Ramos (cell line): ENCODE results near the gene NBL1.

Source experiments
- in situ Hi-C: fragments of 300-500 bp; cut with MboI; formaldehyde crosslinking; loops from one replicate; pipeline ENCODE4 v1.14.3; 2022; ENCODE audit warnings: low sequenced_read_pairs; ENCODE audit not compliant: unreplicated experiment

The NBL1 gene

DNA sequence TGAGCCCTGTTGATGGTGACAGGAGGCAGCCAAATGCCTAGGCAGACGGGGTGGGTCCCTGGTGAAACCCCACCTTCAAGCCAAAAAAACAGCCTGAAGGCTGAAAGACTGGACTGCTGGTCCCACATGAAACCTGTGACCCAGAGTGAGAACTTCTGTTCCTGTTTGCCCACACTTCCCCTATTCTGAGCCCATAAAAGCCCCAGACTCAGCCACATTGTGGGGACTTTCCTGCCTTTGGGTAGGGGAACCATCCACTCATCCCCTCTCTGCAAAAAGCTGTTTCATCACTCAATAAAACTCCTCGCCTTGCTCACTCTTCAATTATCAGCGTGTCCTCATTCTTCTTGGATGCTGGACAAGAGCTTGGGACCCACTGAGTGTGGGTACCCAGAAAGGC lies 45.7 kb downstream of the NBL1 start:
- in situ Hi-C loops = no loop called here

- in situ Hi-C loops = no loop called here
These were observed 46.2 kb downstream of the NBL1 start for GRCh38 chr1:19690342-19690741.

GRCh38 chr1:19694298-19694697 lies 50.2 kb downstream of the NBL1 start:
- in situ Hi-C loops = no loop called here

DNA sequence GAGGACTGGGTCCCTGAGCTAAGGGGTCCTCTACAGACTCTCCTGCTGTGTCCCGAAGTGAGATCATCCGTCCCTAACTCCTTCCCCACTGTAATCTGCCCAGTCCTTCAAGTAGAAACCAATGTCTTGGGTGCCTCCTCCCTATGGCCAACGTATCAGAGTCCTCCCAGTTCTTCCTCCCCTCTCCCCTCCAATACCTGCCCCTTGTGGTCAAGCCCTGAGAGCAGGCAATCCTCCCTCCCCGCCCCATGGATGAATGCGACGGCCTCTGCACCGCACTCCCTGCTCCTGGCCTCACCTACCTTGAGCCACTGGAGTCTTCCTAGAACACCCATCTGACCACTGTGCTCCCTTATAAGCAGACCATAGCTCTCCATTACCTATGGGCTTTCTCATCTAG lies 51.7 kb downstream of the NBL1 start:
- in situ Hi-C loops = no loop called here

- in situ Hi-C loops = no loop called here
These were observed 52.7 kb downstream of the NBL1 start for GRCh38 chr1:19696820-19697219.

- in situ Hi-C loops = no loop called here
These were observed 54.1 kb downstream of the NBL1 start for GRCh38 chr1:19698181-19698580.

DNA sequence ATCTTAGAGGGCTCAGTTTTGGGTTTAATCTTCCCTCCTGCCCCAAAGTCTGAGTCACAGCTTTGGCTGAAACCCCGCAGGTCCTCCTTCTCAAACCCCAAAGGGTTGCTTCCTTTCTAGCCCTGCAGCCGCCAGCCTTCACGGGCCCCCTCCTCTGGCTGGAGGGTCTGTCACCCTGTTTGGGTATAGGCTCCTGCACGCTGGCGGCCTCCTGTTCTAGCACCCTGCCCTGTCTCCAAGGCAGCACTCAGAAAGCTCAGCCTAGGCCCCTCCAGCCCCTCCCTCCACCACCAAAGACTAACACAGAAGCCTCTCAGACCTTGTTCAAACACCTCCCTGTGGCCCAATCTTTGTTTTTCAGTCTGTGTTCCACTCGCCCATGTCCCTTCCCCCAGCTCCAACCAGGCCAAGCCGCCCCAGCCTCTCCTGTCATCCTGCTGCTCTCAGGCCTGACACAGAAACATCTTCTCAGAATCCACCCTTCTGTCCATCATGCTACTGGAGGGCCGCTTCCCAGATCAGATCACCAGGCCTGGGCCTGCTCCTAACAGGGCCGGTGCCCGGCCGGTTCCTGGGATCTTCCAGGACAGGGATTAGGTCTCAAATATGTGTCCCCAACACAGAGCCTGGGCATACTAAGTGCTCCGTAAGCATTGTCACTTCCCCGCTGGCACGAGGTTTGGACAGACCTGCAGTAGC lies 56.1 kb downstream of the NBL1 start:
- in situ Hi-C loops = no loop called here

DNA sequence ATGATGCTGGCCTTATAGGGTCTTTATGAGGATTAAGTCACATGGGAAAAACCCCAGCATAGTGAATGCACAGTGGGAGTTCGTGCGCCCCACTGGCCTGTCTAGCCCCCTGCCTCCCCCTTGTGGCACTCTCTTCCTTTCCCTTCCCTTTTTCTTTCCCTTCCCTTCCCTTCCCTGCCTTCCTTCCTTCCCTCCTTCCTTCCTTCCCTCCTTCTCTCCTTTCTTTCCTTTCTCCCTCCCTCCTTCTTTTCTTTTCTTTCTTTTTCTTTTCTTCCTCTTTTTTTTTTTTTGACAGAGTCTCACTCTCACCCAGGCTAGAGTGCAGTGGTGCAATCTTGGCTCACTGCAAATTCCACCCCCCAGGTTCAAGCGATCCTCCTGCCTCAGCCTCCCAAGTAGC lies 59.2 kb downstream of the NBL1 start:
- in situ Hi-C loops = no loop called here

DNA sequence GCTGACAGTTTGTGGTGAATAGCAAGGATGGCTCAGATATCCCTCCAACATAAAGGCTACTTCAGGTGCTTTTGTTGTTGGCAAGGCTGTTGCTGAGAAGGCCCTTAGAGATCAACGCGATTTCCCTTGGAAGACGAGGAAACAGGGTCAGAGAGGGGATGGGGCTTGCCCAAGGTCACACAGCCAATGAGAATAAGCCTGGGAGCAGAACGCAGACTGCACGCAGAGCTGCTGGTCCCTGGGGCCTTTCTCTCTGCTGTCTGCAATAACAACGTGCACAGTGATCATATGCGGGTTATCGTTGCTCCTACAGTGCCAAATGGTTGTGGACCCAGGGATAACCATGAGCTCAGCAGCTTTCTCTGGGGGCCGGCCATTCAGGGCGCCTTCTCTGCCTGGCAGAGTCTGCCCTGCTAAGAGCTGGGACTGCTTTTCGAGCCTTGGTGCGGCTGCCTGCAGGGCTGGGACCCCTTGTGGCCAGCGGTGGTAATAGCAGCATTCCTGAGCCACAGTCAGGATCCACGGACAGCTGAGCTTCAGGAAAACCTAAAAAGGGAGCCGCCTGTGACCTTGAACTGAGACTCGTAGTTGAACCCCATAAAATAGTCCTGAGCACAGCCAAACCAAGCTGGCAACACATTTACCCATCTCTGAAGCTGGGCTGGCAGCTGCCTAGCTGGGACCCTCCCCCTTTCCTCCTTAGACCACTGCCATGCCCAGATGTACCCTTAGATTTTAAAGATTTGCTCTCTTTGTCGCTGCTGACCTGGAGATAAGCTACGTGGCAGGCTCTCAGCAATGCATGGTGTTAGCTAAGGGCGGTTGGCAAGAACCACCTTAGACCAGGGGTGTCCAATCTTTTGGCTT lies 60.4 kb downstream of the NBL1 start:
- in situ Hi-C loops = no loop called here

GRCh38 chr1:19705464-19705863 lies 61.4 kb downstream of the NBL1 start:
- in situ Hi-C loops = no loop called here

- in situ Hi-C loops = no loop called here
These were observed 62.0 kb downstream of the NBL1 start for GRCh38 chr1:19706136-19706535.
